Ovary (tissue), 3 donors: ENCODE data around the gene GRID2IP.
"Not testable (repeated sequence)": the region's sequence is repeated elsewhere in the genome, so short reads cannot be mapped to it uniquely, and the experiment has no call there.

ENCODE experiments used
- CTCF ChIP-seq, 3 donors: fragments of 450-650 bp in 2 of 3; fragments of 200-600 bp in 1 of 3; IDR thresholded peaks; one replicate each; pipeline versions ENCODE4 v1.5.1 to v1.8.0; 2016 to 2022; ENCODE audit warnings: antibody characterized with exemption in 3 of 3, mild to moderate bottlenecking in 1 of 3
- EP300 ChIP-seq: sonication (generic); formaldehyde crosslinking; IDR thresholded peaks from one replicate; pipeline ENCODE4 v1.6.1; 2017; ENCODE audit warnings: antibody characterized with exemption
- POLR2A ChIP-seq: fragments of 450-650 bp; IDR thresholded peaks from one replicate; pipeline ENCODE4 v1.6.1; 2017; ENCODE audit warnings: antibody characterized with exemption, mild to moderate bottlenecking, moderate library complexity
- donor health status: DM: no; HTN: no; CAD: no.

DNA sequence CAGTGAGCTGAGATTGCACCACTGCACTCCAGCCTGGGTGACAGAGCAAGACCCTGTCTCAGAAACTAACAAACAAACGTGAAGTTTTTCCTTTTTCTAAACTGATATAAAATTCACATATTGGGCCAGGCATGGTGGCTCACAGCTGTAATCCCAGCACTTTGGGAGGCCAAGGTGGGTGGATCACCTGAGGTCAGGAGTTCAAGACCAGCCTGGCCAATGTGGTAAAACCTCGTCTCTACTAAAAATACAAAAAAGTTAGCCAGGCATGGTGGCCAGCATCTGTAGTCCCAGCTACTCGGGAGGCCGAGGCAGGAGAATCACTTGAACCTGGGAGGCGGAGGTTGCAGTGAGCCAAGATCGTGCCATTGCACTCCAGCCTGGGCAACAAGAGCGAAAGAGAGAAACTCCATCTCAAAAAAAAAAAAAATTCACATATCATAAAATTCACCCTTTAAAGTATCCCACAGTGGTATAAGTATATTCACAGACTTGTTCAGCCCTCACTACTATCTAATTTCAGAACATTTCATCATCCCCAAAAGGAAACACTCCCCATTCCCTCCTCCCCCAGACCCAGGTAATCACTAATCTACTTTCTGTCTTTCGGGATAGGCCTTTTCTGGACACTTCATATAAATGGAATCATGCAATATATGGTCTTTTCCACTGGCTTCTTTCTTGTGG, 34.6 kb upstream of the GRID2IP start:
- not testable (repeated sequence) for TF ChIP-seq CTCF (IDR thresholded peaks at IDR 0.05); POLR2A; EP300
